HG03159 (cell line): ENCODE measurements around the gene PSMA7.

Source experiments
- ATAC-seq: cut with Tn5 transposase; IDR thresholded peaks from one replicate; pipeline ENCODE4 v1.9.1; 2021; ENCODE audit warnings: mild to moderate bottlenecking, moderate library complexity; ENCODE audit not compliant: unreplicated experiment

Gene PSMA7

DNA sequence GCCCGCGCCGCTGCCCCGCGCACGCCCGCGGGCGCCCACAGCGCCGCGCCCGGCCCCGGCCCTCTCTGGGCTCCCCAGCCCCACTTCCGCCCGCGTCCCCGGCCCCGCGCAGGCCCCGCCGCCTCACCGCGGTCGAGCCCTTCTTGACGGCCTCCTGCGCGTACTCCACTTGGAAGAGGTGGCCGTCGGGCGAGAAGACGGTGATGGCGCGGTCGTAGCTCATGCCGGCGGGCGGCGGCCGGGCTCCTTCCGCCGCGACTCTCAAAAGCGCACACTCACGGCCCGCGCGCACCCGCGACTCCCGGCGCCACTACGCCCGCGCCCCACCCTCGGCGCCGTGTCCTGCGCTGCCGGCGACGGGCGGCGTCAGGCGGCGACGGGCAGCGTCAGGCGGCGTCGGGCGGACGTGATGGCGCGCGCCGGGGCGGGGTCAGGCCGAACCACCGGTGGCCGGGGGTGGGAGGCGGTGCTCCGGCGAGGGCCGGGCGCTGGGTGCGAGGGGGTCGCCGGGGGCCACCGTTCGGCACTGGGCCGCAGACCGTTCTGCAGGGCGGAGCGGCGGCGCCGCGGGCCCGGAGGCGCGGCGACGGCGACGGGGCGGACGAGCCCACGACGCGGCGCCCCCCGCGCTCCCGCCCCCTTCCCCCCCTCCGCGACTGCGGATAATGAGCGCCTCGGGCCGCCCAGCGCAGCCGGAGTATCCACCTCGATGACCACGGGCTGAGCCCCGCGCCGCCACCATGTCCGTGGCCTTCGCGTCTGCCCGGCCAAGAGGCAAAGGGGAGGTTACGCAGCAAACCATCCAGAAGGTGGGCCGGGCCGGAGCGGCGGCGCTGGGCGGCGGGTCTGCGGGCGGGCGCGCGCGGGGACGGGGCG is at the start of gene PSMA7, which contains the start of gene SS18L1:
Gene PSMA7 (minus strand): TSS at position 314 of the 876 bp plus-strand sequence. CDS start 91 bp downstream, at position 223.
Gene SS18L1 (plus strand): TSS at position 689 of the 876 bp plus-strand sequence. CDS start 52 bp downstream, at position 741.
- ATAC-seq, result peak; percentile 74

DNA sequence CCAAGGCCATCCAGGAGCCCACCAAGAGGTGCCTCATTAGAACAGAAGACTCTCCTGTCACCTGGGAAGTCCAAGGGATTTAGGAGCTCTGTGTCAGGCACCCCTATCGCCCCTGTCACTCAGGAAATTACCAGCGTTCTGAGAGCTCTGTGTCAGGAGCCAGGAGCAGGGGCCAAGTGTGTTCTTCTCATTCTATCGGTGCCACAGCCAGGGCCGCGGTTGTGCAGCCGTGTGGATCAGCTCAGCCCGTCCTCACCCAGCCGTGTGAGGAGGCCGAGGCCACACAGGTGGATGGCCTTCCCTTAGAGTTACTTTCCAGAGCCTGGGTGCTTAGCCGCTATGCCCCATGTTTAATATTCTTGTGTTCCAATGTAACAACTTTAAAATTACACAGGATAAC is 49.4 kb upstream of the PSMA7 start:
- ATAC-seq, result no peak

DNA sequence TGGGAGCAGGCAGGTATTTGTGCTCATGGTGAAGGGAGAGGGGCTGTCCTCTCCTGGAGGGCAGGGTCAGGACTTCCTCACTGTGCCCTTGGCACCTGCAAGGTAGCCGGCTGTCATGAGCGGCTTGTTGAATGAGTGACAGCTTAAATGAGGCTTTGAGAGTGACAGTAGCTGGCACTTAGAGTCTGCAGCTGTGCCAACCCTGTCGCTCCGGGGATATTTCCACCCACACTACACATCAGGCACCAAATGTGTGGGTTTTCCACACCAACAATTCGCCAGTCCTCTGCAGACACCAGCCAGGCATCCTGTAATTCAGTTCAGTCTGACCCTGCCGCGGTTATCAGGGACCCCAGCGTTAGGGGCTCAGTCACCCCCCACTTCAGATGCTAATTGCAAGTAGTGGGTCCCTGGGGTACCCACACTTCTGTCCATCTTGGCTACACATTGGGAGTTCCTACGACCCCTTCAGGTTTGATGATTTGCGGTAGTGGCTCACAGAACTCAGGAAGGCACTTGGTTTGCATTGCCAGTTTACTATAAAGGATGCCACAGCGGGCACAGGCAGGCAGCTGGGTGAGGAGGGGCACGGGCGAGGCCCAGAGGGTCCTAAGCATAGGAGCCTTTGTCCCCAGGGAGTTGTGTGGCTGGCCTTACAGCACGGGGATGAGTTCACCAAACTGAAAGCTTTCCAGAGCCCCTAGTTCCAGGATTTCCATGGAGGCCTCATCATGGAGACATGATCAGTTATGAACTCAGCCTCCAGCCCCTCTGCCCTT is 48.8 kb upstream of the PSMA7 start:
- no peak for ATAC-seq

DNA sequence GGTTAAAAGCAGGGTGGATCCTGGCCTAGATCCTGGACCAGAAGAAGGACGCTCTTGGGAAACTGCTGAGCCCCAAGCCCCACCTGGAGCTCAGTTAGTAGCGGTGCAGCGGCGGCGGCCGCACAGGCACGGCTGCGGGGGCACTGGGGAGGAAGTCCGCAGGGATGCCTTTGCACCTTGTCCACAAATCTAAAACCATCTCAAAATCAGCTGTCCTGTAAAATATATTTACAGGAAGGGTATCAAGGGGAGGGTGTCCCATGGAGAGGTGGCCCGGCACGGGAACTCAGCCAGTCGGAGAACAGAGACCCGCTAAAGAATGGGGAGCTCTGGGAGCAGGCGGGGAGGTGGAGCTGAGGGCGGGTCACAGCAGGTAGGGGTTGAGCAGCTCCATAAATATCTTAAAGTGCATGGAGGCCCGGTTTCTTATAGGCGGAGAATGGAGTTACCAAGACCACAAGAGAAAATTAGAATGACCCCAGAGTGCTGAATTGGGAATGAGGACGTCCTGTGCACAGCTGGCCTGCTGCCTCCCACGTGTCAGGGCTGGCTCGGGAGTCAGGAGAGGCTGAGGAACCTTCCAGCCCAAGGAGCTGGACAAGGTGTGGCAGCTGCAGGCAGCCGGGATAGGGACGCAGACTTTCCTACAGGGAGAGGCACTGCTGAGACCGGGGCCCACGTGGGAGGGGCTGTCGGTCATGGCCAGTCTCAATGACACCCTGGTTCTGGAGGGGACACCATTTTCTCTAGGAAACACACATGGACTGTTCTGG is 47.6 kb upstream of the PSMA7 start:
- no peak for ATAC-seq

DNA sequence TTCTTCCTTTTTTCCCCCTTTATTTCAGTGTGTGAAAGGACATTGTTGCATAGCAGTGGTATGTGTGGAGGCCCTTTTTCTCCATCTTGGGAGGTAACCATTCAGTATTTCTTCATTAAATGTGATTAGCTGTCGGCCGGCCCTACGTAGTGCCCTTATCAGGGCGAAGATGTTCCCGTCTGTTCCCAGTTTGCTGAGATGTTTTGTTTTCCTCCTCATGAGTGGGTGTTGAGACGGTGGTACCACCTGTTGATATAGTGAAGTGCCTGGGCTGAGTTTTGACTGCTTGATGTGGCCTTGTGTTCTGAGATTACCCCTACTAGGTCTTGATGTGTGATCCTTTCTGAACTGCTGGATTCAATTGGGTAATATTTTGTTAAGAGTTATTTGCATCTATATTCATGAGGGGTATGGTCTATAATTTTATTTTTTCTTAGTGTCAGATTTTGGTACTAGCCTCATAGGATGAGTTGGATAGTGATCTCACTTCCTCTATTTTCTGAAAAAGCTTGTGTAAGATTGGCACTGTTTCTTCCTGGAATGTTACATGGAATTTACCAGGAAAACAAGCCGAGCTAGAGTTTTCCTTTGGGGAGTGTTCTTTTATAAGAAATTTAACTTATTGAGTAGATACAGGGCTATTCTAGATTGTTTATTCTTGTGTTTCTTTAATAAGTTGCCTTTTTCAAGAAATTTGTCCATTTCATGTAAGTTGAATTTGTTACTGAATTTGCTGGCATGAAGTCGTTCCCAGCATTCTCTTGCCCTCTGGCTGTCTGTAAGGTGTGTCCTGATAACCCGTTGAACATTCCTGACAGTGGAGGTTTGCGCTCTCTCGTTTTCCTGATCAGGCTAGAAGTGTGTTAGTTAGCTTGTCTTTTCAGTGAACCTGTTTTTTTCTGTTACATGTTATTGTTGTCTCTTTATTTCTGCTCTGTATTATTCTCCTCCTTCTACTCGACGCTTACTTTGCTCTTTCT is 44.0 kb upstream of the PSMA7 start:
- ATAC-seq, result no peak

DNA sequence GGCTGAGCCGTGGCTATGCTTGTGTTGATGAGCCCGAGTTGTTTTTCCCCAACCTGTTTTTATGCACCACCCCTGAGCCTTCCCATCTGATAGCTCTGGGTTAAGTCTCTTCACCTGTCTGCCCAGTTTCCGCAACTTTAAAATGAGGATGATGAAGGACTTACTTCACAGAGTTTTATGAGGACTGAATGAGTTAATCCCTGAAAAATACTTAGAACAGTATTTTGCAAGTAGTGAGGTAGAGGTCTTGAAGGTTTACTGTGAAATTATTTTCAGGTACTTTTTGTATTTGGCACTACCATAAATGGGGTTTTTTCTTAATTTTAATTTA is 42.9 kb upstream of the PSMA7 start:
- no peak for ATAC-seq

DNA sequence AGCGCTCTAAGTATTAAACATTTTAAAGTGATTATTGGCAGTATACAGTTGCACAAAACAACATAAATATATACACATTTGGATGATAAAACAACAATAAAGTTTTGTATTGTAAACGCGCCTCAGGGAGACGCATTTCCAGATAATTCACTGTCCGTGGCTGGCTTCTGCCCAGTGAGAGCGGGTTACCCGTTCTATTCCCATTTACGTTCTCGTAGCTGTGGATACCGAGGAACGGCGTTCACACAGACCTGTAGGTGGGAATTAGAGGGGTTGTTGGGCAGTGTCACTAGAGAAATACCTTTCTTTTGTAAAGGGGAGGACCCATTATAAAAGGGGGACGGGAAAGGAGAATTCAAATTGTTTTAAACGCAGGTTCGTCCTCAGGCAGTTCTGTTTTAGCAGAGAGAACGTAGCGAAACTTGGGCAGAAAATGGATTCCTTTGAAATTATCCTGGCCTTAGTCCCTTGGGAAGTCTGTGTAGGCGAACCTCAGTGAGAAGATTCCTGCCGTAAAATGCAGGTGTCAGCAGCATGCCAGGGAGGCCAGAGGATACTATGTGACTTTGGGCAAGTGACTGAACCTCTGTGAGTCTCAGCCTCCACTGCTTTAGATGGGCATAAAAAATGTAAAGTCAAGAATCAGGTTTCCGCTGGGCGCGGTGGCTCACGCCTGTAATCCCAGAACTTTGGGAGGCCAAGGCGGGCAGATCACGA is 40.4 kb upstream of the PSMA7 start:
- no peak for ATAC-seq

DNA sequence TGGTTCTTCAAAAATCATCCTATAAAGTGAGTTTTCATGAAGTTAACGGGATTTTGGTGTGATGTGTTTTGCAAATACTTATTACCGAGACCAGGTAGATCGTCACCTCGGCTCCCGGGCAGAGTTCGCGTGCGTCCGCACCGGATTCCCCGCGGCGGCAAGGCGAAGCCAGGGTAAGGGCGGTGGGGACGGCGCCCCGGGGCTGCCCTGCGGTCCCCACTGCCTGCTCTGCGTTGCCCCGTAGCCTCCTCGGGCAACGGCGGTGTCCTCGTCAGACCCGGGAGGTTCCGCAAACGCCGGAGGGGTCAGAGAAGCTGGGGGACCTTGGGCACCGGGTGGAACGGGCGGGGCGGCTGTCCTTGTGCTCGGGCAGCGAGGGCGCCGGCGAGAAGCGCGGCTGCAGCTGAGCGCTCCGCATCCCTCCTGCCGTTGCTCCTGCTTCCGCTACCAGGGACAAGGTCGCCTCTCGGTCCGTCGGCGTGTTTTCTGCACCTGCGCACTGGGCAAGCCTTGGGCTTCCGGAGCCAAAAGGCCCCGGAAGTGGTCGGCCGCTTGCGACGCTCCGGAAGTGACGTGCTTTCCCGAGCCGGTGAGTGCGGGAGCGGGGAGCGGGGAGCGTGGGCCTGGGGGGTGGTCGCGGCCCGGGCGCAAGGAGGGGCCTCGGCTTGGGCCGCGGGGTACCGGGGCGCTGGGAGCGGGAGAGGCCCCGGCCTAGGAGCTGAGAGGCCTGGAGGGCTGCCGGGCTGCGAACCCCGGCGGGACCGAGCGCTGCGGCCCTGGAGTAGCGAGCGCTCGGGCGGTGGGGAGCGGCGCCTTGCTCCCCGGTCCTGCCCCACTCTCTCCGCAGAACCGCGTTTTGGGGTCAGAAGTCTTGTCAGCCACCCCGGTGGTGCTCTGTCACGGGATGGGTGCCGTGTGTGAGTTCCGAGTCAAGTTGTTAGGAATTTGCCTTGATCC is 39.6 kb upstream of the PSMA7 start, which contains the start of gene MTG2:
Gene MTG2 (plus strand): TSS at position 560 of the 957 bp plus-strand sequence. CDS start 10,393 bp downstream, outside the sequence.
- ATAC-seq, result peak; percentile 94

DNA sequence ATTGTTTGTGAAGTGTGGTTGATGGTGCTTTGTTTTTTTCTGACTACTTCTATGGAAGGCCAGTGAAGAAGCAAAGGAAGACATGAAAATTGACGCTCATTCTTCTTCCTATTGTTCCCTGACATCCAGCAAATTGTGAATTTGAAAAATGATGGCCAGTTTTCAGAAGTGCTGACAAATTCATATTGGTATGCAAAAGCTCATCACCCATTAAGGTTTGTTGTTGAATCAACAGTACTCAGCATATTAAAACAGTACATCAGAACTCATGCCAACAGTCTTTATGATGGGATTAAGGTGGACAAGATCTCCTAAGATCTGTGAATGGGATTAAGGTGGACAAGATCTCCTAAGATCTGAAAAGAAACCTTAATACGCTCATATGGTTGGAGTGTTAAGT is 38.6 kb upstream of the PSMA7 start:
- ATAC-seq, result no peak

DNA sequence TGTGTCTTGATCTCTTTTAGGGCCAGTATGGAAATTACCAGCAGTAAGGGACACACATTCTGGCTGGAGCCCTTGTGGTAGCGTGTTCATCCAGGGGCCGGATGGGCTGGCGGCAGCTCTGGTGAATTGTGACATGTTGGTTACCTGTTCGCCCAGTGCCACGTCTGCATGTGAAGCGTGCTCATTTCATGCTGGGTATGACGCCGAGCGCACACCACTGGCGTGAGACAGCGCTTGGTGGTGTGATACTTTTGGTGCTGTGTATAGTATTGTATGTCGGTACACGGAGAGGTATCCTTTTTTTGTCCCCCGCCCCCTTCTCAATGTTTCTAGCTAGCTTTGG is 35.9 kb upstream of the PSMA7 start:
- ATAC-seq, result no peak

DNA sequence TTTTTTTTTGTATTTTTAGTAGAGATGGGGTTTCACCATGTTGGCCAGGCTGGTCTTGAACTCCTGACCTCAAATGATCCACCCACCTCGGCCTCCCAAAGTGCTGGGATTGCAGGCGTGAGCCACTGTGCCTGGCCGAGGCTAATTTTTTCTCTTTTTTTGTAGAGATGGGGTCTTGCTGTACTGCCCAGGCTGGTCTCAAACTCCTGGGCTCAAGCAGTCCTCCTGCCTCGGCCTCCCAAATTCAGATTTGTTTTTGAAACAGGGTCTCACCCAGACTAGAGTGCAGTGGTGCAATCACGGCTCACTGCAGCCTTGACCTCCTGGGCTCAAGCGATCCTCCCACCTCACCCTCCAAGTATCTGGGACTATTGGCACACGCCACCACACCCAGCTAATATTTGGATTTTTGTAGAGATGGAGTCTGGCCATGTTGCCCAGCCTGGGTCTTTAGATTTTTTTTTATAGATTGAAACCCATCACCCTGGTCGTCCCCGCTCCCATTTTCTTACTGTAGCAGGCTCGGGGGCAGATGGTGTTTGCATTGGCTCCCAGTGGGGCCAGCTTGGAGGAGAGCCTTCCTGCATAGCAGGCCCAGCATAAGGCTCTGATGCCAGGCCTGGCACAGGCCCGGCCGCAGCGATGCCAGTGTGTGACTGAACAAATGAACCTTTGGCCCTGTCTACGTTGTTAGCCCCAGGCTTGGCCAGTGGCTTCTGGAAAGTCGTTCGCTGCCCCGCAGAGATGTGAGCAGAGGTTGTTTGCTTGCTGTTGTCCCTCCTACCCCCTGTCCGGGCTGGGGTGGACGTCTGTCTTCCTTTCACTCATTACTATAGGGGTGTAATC is 35.3 kb upstream of the PSMA7 start:
- no peak for ATAC-seq

DNA sequence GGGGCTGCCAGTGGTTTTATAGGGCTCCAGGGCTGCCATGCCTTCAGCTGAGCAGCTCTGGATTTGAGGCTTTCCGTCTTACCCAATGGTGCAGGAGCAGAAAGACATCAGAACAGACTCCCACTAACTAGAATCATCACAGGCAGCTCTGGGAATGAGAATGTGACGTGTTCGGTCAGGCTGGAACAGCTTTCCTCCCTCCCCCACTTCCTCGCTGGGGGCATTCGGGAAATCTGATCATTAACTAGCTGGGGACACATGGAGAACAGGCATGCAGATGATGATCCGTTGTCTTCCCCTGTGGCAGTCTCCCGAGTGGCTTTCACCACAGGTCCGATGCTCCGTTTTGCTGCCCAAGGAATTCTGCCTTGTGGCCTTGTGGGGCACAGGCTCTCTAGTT is 34.1 kb upstream of the PSMA7 start:
- ATAC-seq, result no peak

DNA sequence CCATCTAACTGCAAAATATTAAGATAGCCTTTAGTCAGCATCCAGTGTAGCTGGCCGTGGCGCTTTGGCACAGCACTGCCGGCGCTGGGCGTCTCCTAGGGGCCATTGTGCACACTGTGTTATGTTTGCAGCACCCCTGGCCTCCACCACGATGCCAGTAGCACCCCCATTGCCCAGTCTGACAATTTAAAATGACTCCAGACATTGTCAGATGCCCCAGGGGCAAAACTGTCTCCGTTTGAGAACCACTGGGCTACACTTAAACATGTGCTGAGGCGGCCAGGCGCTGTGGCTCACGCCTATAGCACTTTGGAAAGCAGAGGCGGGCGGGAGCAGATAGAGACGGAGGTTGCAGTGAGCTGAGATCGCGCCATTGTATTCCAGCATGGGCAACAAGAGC is 33.7 kb upstream of the PSMA7 start:
- ATAC-seq, result no peak

DNA sequence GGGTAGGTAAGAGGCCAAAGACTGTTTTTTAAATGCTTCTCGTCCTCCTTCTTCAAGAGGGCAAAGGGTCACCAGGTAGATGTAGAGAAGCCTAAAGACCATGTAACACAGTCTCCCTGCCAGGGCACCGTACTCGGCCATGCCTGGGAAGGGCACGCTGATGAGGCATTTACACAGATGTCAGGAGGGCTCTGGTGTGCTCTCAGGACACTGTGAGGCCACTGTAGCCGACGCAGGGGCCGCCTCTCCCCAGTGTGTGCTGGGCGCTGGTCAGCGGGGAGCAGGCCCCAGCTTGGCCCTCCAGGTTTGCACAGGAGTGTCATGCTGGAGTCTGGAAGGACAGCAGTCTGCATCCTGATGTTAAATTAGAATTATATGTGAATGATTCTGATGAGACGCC is 32.5 kb upstream of the PSMA7 start:
- no peak for ATAC-seq

DNA sequence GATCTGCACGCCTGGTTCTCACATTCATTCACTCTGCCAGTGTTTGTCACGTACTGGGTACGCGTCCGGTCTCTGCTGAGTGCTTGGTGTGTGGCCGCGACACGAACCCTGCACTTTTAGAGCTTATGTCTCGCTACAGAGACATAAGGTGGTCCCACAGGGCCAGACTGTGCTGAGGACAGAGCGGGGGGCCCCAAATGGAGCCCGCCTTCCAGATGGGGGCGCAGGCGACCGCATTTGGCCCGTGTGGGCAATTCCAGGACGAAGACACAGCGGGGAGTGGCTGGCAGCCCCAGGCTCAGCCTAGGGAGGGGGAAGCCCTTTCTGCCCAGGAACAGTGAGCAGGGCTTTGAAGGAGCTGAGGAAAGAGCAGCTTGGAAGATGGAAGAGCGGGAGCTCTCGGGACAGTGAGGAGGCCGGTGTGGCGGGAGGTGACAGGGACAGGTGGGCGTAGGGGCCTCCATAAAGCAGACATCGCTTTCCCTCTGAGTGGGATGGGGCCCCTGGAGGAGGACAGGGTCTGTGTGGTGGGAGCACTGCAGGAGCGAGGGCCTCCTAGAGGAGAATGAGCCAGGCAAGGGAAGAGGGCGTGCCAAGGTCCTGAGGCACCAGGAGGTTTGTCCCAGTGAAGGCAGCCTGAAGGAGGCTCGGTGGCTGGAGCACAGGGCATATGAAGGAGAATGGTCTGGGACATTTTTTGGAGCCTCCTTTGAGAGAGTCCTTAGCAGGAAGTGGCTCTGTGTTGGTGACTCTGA is 31.9 kb upstream of the PSMA7 start:
- ATAC-seq, result no peak

DNA sequence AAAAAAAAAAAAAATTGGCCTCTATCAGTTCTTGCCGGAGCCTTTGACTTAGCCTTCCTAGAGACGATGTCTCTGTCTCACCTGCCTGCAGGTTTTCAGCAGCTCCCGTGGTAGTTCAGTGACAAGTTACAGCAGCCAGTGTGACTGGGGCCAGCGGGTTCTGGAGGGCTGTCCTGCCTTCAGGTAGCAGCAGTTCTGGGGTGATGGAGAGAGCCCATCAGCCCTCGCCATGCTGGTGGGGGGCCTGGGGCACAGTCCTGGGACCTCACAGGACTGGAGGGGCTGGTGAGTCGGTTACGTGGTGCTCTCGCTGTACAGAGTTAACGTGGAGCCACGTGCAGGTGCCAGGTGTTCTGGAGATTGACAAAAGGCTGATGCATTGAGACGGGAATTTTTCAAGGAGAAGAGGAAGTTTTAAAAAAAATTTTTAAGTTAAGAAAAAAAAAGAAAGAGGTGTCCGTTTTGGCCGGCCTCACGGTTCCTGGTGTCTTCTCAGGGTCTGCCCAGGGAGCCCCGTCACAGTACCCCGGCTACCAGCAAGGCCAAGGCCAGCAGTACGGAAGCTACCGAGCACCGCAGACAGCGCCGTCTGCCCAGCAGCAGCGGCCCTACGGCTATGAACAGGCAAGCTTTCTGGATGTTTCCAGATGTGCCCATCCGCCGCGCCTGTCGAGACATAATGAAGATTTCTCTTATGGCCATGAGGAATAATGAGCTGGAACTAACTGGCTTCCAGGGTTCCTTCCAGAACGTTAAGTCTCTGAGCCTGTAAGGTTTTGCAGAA is 31.0 kb upstream of the PSMA7 start:
- no peak for ATAC-seq
